GM20000 (cell line): Measurements from ENCODE around the gene C20orf141.

Experiments
- DNase-seq: peaks from one replicate; pipeline ENCODE4 v3.0.0; 2012; ENCODE audit warnings: low spot score
- TF ChIP-seq, protein P1 (sequence below): IDR thresholded peaks from 2 replicates; pipeline ENCODE4 v1.5.1; 2012; ENCODE audit warnings: mild to moderate bottlenecking, control low read depth; ENCODE audit errors: extremely low read depth, missing control alignments

The C20orf141 gene

DNA sequence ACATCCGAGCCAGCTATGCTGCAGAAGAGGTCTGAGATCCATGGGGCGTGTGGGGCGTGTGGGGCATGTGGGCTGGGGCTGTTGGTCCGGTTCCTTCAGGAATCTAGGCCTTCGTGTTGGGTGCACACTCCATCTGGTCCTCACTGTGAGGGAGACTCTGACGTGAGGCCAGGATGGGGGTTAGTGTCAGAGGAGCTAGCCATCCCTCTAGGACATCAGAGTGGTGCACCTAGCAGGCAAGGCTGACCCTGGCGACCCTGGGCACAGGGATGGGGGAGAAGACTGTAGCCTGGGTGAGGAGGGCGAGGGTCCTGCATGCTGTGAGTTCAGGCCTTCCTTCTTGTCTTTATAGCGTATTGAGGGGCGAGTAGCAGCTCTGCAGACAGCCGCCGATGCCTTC, 49.8 kb downstream of the C20orf141 start:
- TF ChIP-seq, protein P1, sequence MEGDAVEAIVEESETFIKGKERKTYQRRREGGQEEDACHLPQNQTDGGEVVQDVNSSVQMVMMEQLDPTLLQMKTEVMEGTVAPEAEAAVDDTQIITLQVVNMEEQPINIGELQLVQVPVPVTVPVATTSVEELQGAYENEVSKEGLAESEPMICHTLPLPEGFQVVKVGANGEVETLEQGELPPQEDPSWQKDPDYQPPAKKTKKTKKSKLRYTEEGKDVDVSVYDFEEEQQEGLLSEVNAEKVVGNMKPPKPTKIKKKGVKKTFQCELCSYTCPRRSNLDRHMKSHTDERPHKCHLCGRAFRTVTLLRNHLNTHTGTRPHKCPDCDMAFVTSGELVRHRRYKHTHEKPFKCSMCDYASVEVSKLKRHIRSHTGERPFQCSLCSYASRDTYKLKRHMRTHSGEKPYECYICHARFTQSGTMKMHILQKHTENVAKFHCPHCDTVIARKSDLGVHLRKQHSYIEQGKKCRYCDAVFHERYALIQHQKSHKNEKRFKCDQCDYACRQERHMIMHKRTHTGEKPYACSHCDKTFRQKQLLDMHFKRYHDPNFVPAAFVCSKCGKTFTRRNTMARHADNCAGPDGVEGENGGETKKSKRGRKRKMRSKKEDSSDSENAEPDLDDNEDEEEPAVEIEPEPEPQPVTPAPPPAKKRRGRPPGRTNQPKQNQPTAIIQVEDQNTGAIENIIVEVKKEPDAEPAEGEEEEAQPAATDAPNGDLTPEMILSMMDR, result no peak
- DNase-seq, result no peak

DNA sequence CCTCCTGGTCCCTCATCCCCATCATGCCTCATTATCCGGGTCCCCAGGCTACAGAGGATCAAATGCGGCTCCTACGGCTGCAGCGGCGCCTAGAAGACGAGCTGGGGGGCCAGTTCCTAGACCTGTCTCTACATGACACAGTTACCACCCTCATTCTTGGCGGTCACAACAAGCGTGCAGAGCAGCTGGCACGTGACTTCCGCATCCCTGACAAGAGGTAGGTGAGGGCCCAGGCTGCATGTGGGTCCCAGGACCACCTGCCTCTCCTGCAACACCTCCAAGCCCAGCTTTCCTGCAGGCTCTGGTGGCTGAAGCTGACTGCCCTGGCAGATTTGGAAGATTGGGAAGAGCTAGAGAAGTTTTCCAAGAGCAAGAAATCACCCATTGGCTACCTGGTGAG, 50.3 kb downstream of the C20orf141 start:
- TF ChIP-seq, protein P1, result no peak
- DNase-seq, result no peak
